Common myeloid progenitor, CD34-positive (primary cell): Measurements from ENCODE around the gene CALCOCO1.
"Not testable (repeated sequence)": the region's sequence is repeated elsewhere in the genome, so short reads cannot be mapped to it uniquely, and the experiment has no call there.

Source experiments
- CTCF ChIA-PET: fragments of 350-600 bp; sonication (Branson Sonifier 250); formaldehyde crosslinking; loops from one replicate; lab custom pipeline; 2021; ENCODE audit warnings: antibody characterized with exemption; lab: Charles Lee
- POLR2A ChIA-PET: fragments of 350-600 bp; sonication (Branson Sonifier 250); formaldehyde crosslinking; loops from one replicate; lab custom pipeline; 2021; ENCODE audit warnings: antibody characterized with exemption; lab: Charles Lee
- DNase-seq, 3 donors: peaks; one replicate each; pipeline versions ENCODE4 v3.0.0 to v3.0.0-alpha.2; 2013
- H3K27ac ChIP-seq, 2 experiments: 1 replicate in 1 of 2; 2 replicates in 1 of 2; pipeline ENCODE4 v1.7.0; 2013; ENCODE audit warnings: inconsistent platforms in 2 of 2, low read length in 2 of 2, mild to moderate bottlenecking in 2 of 2, low read depth in 1 of 2, moderate library complexity in 1 of 2; ENCODE audit not compliant: severe bottlenecking in 2 of 2, insufficient read depth in 1 of 2, poor library complexity in 1 of 2
- H3K27me3 ChIP-seq, 5 experiments: replicated peaks in 2 of 5; 1 replicate in 3 of 5; 2 replicates in 2 of 5; pipeline versions ENCODE4 v1.6.1 to v1.7.0; 2013; ENCODE audit warnings: low read length in 4 of 5, mild to moderate bottlenecking in 2 of 5, moderate library complexity in 2 of 5, inconsistent platforms in 1 of 5; ENCODE audit not compliant: insufficient read depth in 5 of 5, control insufficient read depth in 4 of 5
- H3K36me3 ChIP-seq, 4 experiments: 1 replicate in 2 of 4; 2 replicates in 2 of 4; pipeline versions ENCODE4 v1.6.1 to v1.7.0; 2013; ENCODE audit warnings: low read length in 3 of 4, control low read depth in 1 of 4, mild to moderate bottlenecking in 1 of 4; ENCODE audit not compliant: control insufficient read depth in 4 of 4, insufficient read depth in 4 of 4
- H3K4me1 ChIP-seq, 4 experiments: 1 replicate in 3 of 4; 2 replicates in 1 of 4; pipeline versions ENCODE4 v1.6.1 to v1.7.1; 2013; ENCODE audit warnings: low read length in 3 of 4, mild to moderate bottlenecking in 3 of 4, control low read depth in 1 of 4, inconsistent platforms in 1 of 4, moderate library complexity in 1 of 4; ENCODE audit not compliant: control insufficient read depth in 4 of 4, insufficient read depth in 4 of 4; ENCODE audit errors: control extremely low read depth in 1 of 4
- H3K4me3 ChIP-seq, 7 experiments: 1 replicate in 4 of 7; 2 replicates in 3 of 7; pipeline versions ENCODE4 v1.5.1 to v1.7.0; 2013; ENCODE audit warnings: mild to moderate bottlenecking in 7 of 7, low read length in 6 of 7, moderate library complexity in 6 of 7, inconsistent platforms in 2 of 7, low read depth in 2 of 7, control low read depth in 1 of 7; ENCODE audit not compliant: insufficient read depth in 4 of 7, control insufficient read depth in 1 of 7; ENCODE audit errors: extremely low read depth in 1 of 7
- H3K9me3 ChIP-seq, 5 experiments: 1 replicate in 4 of 5; 2 replicates in 1 of 5; pipeline versions ENCODE4 v1.6.1 to v1.7.1; 2013; ENCODE audit warnings: low read length in 4 of 5, mild to moderate bottlenecking in 2 of 5, inconsistent platforms in 1 of 5, low read depth in 1 of 5, moderate library complexity in 1 of 5; ENCODE audit not compliant: control insufficient read depth in 4 of 5, insufficient read depth in 2 of 5; ENCODE audit errors: control extremely low read depth in 1 of 5
- WGBS: methylation state at CpG from one replicate; pipeline ENCODE4 v1.1.5; 2013; ENCODE audit not compliant: insufficient coverage; 5-methylcytosine and 5-hydroxymethylcytosine counted together

Gene CALCOCO1

DNA sequence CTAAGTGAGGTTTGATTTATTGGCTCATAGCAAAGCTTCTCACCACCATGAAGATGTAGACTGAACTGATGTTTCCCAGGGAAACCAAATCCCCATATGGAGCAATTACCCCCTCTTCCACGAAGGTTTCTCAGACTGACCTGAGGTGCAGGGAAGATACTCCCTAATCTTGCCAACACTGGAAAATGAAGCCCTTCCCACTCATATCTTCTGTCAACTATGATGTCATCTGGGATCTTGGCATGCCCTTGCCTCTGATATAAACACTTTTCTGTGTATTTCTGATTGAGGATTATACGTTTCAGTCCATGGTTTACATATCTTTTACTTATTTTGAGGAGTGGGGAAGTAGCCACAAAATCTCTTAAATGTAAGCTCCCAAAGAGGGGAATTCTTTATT lies 38.6 kb upstream of the CALCOCO1 start:
- Histone ChIP-seq H3K9me3 (no peaks in the 10 kb centered on the region), H3K27ac (no peak overlapping the region), H3K27me3 (peaks cover 7 to 89% (median 32%) of the 10 kb centered on the region in 5 experiments), H3K36me3 (no peaks in the 10 kb centered on the region), H3K4me1 (no peaks in the 10 kb centered on the region), H3K4me3 (no peak overlapping the region)
- 100% methylated on average over 1 of the region's 2 CpGs for WGBS
- CTCF ChIA-PET: interaction anchor here (1.2 to 15.2 kb wide), 3 partner anchors 9 to 21 kb away, joined by 3 to 113 read pairs (median 6); no protein-coding TSS in a partner anchor
- no peak for DNase-seq
- POLR2A ChIA-PET: interaction anchor here (0.6 to 1.4 kb wide), 2 partner anchors 10 to 188 kb away, joined by 3 to 4 read pairs; no protein-coding TSS in a partner anchor

GRCh38 chr12:53764615-53765014 lies 37.4 kb upstream of the CALCOCO1 start:
- CTCF ChIA-PET: interaction anchor here (0.7 to 15.2 kb wide), 5 partner anchors 8 to 425 kb away, joined by 3 to 113 read pairs (median 3); no protein-coding TSS in a partner anchor
- no peak overlapping the region for H3K4me3 ChIP-seq
- no peak for DNase-seq
- H3K9me3 ChIP-seq: no peaks in the 10 kb centered on the region
- H3K36me3 ChIP-seq: no peaks in the 10 kb centered on the region
- 90% methylated on average over 1 of the region's 4 CpGs for WGBS
- H3K4me1 ChIP-seq: no peaks in the 10 kb centered on the region
- POLR2A ChIA-PET: interaction anchor here (1.4 kb wide), 1 partner anchor 9 kb away, joined by 4 read pairs; no protein-coding TSS in a partner anchor
- no peak overlapping the region for H3K27ac ChIP-seq
- H3K27me3 ChIP-seq: peaks cover 4 to 89% (median 30%) of the 10 kb centered on the region in 5 experiments

DNA sequence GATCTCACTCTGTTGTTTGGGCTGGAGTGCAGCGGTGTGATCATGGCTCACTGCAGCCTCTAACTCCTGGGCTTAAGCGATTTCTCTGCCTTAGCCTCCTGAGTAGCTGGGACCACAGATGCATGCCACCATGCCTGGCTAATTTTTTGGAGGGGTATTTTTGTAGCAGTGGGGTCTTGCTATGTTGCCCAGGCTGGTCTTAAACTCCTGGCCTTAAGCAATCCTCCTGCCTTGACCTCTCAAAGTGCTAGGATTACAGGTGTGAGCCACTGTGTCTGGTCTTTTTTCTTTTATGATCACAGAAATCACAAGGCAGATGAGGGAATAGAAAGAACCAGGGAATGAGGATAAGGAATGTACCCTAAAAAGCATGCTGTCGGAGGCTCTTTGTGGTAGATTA lies 35.5 kb upstream of the CALCOCO1 start:
- CTCF ChIA-PET: interaction anchor here (1.7 to 15.2 kb wide), 3 partner anchors 11 to 60 kb away, joined by 3 to 113 read pairs (median 5); partner anchors contain the start of gene CISTR
- H3K4me3 ChIP-seq, DNase-seq, H3K36me3 ChIP-seq, H3K9me3 ChIP-seq, H3K27ac ChIP-seq, POLR2A ChIA-PET: not testable (repeated sequence)
- Histone ChIP-seq H3K4me1 (peaks cover 0 to 11% (median 3%) of the 10 kb centered on the region in 4 experiments), H3K27me3 (peaks cover 2 to 97% (median 29%) of the 10 kb centered on the region in 5 experiments)
- WGBS: 100% methylated on average over 3 of the region's 3 CpGs

GRCh38 chr12:53761306-53761705 lies 34.1 kb upstream of the CALCOCO1 start:
- ChIA-PET POLR2A (no interaction called here), CTCF (interaction anchor here (0.8 to 15.2 kb wide), 5 partner anchors 9 to 218 kb away, joined by 3 to 113 read pairs (median 3); partner anchors contain the start of gene CISTR)
- Histone ChIP-seq H3K4me3 (no peak overlapping the region), H3K27ac (no peak overlapping the region), H3K27me3 (peaks cover 0 to 92% (median 27%) of the 10 kb centered on the region in 5 experiments), H3K4me1 (peaks cover 0 to 25% (median 13%) of the 10 kb centered on the region in 4 experiments), H3K36me3 (no peaks in the 10 kb centered on the region), H3K9me3 (no peaks in the 10 kb centered on the region)
- DNase-seq: no peak

DNA sequence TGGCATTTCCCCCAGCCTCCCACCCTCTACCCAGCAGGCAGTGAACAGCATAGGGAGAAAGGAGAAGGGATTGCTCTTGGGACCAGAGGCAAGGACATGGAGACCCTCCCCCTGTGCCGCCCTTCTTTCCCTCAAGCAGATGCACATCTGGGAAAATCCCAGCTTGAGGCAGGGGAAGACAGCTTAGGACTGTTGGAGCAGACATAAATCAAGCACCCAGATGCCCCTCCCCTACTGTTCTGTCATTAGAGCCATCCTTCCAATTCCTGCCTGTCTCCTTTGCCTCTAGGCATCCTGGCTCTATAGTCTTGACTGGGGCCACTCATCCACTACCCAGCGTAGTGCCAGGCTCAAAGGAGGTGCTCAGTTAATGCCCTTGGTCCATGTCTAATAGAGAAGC lies 32.0 kb upstream of the CALCOCO1 start:
- Histone ChIP-seq H3K4me1 (peaks cover 0 to 46% (median 27%) of the 10 kb centered on the region in 4 experiments), H3K9me3 (no peaks in the 10 kb centered on the region), H3K4me3 (no peak overlapping the region), H3K27me3 (peaks cover 1 to 82% (median 20%) of the 10 kb centered on the region in 5 experiments), H3K36me3 (no peaks in the 10 kb centered on the region), H3K27ac (no peak overlapping the region)
- ChIA-PET CTCF (interaction anchor here (15.2 kb wide), 1 partner anchor 14 kb away, joined by 113 read pairs; no protein-coding TSS in a partner anchor), POLR2A (no interaction called here)
- no peak for DNase-seq
- 100% methylated on average over 2 of the region's 2 CpGs for WGBS

GRCh38 chr12:53758730-53759103 lies 31.5 kb upstream of the CALCOCO1 start:
- POLR2A ChIA-PET: no interaction called here
- WGBS: 72% methylated on average over 8 of the region's 8 CpGs
- H3K4me3 ChIP-seq: no peak overlapping the region
- CTCF ChIA-PET: interaction anchor here (1.8 to 15.2 kb wide), 4 partner anchors 14 to 442 kb away, joined by 4 to 113 read pairs (median 10); no protein-coding TSS in a partner anchor
- H3K4me1 ChIP-seq: peaks cover 1 to 51% (median 27%) of the 10 kb centered on the region in 4 experiments
- H3K36me3 ChIP-seq: no peaks in the 10 kb centered on the region
- H3K9me3 ChIP-seq: no peaks in the 10 kb centered on the region
- H3K27me3 ChIP-seq: peaks cover 2 to 82% (median 20%) of the 10 kb centered on the region in 5 experiments
- DNase-seq: no peak
- H3K27ac ChIP-seq: no peak overlapping the region

- Histone ChIP-seq H3K4me1 (peaks cover 1 to 56% (median 27%) of the 10 kb centered on the region in 4 experiments), H3K9me3 (no peaks in the 10 kb centered on the region), H3K4me3 (peak overlapping the region in 1 of 7 experiments; percentile 28), H3K27me3 (peaks cover 2 to 82% (median 20%) of the 10 kb centered on the region in 5 experiments), H3K27ac (no peak overlapping the region), H3K36me3 (no peaks in the 10 kb centered on the region)
- DNase-seq: no peak
- 50% methylated on average over 4 of the region's 7 CpGs for WGBS
- ChIA-PET CTCF (interaction anchor here (1.0 to 15.2 kb wide), 7 partner anchors 9 to 443 kb away, joined by 3 to 113 read pairs (median 9); no protein-coding TSS in a partner anchor), POLR2A (no interaction called here)
These were observed 31.0 kb upstream of the CALCOCO1 start for GRCh38 chr12:53758081-53758729.
